K562 (cell line): ENCODE results near the gene VPS9D1. TPM values are rescaled to one million over a fixed set of nuclear protein-coding genes. Genes with fewer than 3 reads are reported as not detected.

ENCODE experiments used
- ADNP ChIP-seq: fragments of 200-800 bp; sonication (Bioruptor generic); IDR thresholded peaks from 2 replicates; pipeline ENCODE4 v1.6.1; 2016; ENCODE audit warnings: missing genetic modification characterization, missing compliant biosample characterization
- CHD1 ChIP-seq: fragments of 200-600 bp; sonication (generic); IDR thresholded peaks from one replicate; pipeline ENCODE4 v1.6.1; 2012; ENCODE audit warnings: mild to moderate bottlenecking, moderate library complexity, low read length, inconsistent platforms
- CREB1 ChIP-seq, 2 experiments: sonication (generic) in 1 of 2; formaldehyde crosslinking in 1 of 2; IDR thresholded peaks; 2 replicates each; pipeline versions ENCODE4 v1.6.1 to v1.8.0; 2012 to 2022; ENCODE audit warnings: inconsistent platforms in 1 of 2, mild to moderate bottlenecking in 1 of 2, missing genetic modification reagents in 1 of 2, moderate library complexity in 1 of 2
- GTF2E2 ChIP-seq: fragments of 200-800 bp; sonication (Bioruptor generic); IDR thresholded peaks from 2 replicates; pipeline ENCODE4 v1.6.1; 2016; ENCODE audit warnings: missing genetic modification characterization, missing compliant biosample characterization
- KDM4B ChIP-seq, 2 experiments: fragments of 450-650 bp in 1 of 2; sonication (generic) in 1 of 2; IDR thresholded peaks; 2 replicates each; pipeline ENCODE4 v1.6.1; 2016 to 2017; ENCODE audit warnings: borderline replicate concordance in 2 of 2, antibody characterized with exemption in 1 of 2, low read depth in 1 of 2, mild to moderate bottlenecking in 1 of 2
- MBD2 ChIP-seq: sonication (generic); IDR thresholded peaks from 2 replicates; pipeline ENCODE4 v1.6.1; 2016; ENCODE audit warnings: low read depth, borderline replicate concordance
- NONO ChIP-seq, 2 experiments: fragments of 200-400 bp in 1 of 2; fragments of 450-650 bp in 1 of 2; formaldehyde crosslinking in 1 of 2; IDR thresholded peaks; 2 replicates each; pipeline ENCODE4 v1.6.1; 2017; ENCODE audit warnings: low read depth in 2 of 2, mild to moderate bottlenecking in 2 of 2, moderate library complexity in 2 of 2, low read length in 1 of 2
- PYGO2 ChIP-seq: fragments of 450-650 bp; IDR thresholded peaks from 2 replicates; pipeline ENCODE4 v1.6.1; 2016; ENCODE audit warnings: mild to moderate bottlenecking, missing genetic modification characterization, moderate library complexity, missing compliant biosample characterization
- RBBP5 ChIP-seq: fragments of 200-600 bp; sonication (generic); IDR thresholded peaks from 2 replicates; pipeline ENCODE4 v1.6.1; 2012; ENCODE audit warnings: borderline replicate concordance, mild to moderate bottlenecking, low read length, control low read depth, inconsistent platforms; ENCODE audit not compliant: insufficient read depth, poor library complexity, severe bottlenecking
- SMARCC2 ChIP-seq: fragments of 450-650 bp; IDR thresholded peaks from 2 replicates; pipeline ENCODE4 v1.6.1; 2017; ENCODE audit warnings: antibody characterized with exemption, moderate library complexity, mild to moderate bottlenecking, low read depth
- SOX6 ChIP-seq: fragments of 450-650 bp; IDR thresholded peaks from 2 replicates; pipeline ENCODE4 v1.6.1; 2014; ENCODE audit warnings: mild to moderate bottlenecking
- polyA plus RNA-seq, 8 experiments: library from polyadenylated mRNA; depleted of rRNA in 4 of 8; stranded (reverse) in 5 of 8; unstranded in 3 of 8; fragments of >200 nt; fragmentation: Nextera tagmentation in 2 of 8; fragmentation: Illumina TruSeq in 1 of 8; extraction: Ambion mirVana in 2 of 8; extraction: Trizol in 1 of 8; gene quantifications; 2 replicates each; pipeline versions ENCODE4 v1.2.1 to v1.2.3, GENCODE V29; 2011 to 2014; ENCODE audit warnings: inconsistent platforms in 1 of 8, missing spikeins in 1 of 8
- total RNA-seq, 7 experiments: library from RNA; depleted of rRNA in 6 of 7; stranded (reverse); fragments of >200 nt in 6 of 7; fragmentation: Illumina TruSeq in 2 of 7; extraction: Trizol in 2 of 7; gene quantifications; 2 replicates each; pipeline versions ENCODE4 v1.2.1 to v1.2.3, GENCODE V29; 2011 to 2021; ENCODE audit warnings: low replicate concordance in 1 of 7
- TF ChIP-seq, protein P1 (sequence below), 2 experiments: IDR thresholded peaks; 2 replicates each; pipeline ENCODE4 v1.6.1; 2012; ENCODE audit warnings: improper control_type of control experiment in 2 of 2, low read depth in 2 of 2, low read length in 2 of 2, borderline replicate concordance in 1 of 2
- TF ChIP-seq, protein P2 (sequence below): fragments of 250-450 bp; sonication (Bioruptor Pico); IDR thresholded peaks from 2 replicates; pipeline ENCODE4 v1.4.0; 2020
- TF ChIP-seq, protein P3 (sequence below): fragments of 450-650 bp; formaldehyde crosslinking; IDR thresholded peaks from 2 replicates; pipeline ENCODE4 v1.4.0; 2020; ENCODE audit warnings: mild to moderate bottlenecking

VPS9D1 gene
- total and polyA plus RNA-seq, 9 of the 15 experiments (the other 6 are each of a cell fraction or from before 2014, with no cell fraction given), result 0.33 to 3.1 (median 1.1) TPM

DNA sequence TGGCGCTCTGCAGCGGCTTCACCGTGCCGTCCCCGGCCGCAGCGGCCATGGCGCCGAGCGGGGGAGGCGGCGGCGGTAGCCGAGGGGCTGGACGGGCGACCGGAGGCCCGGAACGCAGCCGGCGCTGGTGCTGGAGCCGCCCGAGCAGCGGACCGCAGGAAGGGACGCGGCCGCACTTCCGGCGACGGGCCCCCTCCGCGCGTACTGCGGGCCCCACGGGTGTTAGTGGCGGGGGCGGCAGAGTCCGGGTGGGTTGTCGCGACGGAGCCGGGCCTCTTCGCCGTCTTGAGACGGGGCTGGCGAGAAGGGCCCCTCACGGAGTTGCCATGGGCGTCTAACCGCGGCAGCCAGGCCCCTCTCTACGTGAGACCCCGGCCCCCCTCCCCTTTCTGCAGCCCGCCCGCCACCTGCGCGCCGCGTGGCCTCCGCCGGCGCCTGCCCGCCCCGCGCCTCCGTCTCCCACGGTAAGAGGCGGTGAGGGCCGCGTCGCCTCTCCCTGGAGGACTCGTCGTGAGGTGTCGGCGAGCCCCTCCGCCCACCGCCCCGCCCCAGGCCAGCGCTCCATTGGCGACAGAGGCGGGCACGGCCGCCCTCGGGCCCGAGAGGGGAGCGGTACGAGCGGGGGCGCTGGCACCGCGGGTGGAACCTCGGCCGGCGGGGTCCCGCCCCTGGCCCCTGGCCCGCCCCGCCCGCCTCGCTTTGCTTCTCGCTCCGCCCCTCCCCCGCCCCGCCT is at the start of gene VPS9D1, which contains the start of gene ZNF276 (continued):
- TF ChIP-seq SMARCC2, result no peak
- peak in 1 of 2 experiments; percentile 97; a peak in 1 of 4 replicates for TF ChIP-seq KDM4B (IDR thresholded peaks at IDR 0.05; ENCODE audit: borderline replicate concordance in 2 of 2, low read depth in 1 of 2)
- TF ChIP-seq, protein P1, sequence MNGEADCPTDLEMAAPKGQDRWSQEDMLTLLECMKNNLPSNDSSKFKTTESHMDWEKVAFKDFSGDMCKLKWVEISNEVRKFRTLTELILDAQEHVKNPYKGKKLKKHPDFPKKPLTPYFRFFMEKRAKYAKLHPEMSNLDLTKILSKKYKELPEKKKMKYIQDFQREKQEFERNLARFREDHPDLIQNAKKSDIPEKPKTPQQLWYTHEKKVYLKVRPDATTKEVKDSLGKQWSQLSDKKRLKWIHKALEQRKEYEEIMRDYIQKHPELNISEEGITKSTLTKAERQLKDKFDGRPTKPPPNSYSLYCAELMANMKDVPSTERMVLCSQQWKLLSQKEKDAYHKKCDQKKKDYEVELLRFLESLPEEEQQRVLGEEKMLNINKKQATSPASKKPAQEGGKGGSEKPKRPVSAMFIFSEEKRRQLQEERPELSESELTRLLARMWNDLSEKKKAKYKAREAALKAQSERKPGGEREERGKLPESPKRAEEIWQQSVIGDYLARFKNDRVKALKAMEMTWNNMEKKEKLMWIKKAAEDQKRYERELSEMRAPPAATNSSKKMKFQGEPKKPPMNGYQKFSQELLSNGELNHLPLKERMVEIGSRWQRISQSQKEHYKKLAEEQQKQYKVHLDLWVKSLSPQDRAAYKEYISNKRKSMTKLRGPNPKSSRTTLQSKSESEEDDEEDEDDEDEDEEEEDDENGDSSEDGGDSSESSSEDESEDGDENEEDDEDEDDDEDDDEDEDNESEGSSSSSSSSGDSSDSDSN (IDR thresholded peaks at IDR 0.05; ENCODE audit: borderline replicate concordance in 1 of 2, low read depth in 2 of 2, low read length in 2 of 2), result peak; percentile 65 to 79; a peak in 2 of 4 replicates
- peak; percentile 50 to 88 for TF ChIP-seq NONO (IDR thresholded peaks at IDR 0.05; ENCODE audit: low read depth in 2 of 2, low read length in 1 of 2)
- TF ChIP-seq CREB1 (IDR thresholded peaks at IDR 0.05), result peak; percentile 48; the same call in 1 of the 2 replicates
- peak; percentile 67 for TF ChIP-seq CREB1 (CRISPR knock-in tag; IDR thresholded peaks at IDR 0.05)
- no peak for TF ChIP-seq PYGO2 (tag)
- peak; percentile 96 for TF ChIP-seq RBBP5
- TF ChIP-seq SOX6, result peak; percentile 46; the same call in 1 of the 2 replicates
- no peak for TF ChIP-seq ADNP (tag)
- TF ChIP-seq, protein P2, sequence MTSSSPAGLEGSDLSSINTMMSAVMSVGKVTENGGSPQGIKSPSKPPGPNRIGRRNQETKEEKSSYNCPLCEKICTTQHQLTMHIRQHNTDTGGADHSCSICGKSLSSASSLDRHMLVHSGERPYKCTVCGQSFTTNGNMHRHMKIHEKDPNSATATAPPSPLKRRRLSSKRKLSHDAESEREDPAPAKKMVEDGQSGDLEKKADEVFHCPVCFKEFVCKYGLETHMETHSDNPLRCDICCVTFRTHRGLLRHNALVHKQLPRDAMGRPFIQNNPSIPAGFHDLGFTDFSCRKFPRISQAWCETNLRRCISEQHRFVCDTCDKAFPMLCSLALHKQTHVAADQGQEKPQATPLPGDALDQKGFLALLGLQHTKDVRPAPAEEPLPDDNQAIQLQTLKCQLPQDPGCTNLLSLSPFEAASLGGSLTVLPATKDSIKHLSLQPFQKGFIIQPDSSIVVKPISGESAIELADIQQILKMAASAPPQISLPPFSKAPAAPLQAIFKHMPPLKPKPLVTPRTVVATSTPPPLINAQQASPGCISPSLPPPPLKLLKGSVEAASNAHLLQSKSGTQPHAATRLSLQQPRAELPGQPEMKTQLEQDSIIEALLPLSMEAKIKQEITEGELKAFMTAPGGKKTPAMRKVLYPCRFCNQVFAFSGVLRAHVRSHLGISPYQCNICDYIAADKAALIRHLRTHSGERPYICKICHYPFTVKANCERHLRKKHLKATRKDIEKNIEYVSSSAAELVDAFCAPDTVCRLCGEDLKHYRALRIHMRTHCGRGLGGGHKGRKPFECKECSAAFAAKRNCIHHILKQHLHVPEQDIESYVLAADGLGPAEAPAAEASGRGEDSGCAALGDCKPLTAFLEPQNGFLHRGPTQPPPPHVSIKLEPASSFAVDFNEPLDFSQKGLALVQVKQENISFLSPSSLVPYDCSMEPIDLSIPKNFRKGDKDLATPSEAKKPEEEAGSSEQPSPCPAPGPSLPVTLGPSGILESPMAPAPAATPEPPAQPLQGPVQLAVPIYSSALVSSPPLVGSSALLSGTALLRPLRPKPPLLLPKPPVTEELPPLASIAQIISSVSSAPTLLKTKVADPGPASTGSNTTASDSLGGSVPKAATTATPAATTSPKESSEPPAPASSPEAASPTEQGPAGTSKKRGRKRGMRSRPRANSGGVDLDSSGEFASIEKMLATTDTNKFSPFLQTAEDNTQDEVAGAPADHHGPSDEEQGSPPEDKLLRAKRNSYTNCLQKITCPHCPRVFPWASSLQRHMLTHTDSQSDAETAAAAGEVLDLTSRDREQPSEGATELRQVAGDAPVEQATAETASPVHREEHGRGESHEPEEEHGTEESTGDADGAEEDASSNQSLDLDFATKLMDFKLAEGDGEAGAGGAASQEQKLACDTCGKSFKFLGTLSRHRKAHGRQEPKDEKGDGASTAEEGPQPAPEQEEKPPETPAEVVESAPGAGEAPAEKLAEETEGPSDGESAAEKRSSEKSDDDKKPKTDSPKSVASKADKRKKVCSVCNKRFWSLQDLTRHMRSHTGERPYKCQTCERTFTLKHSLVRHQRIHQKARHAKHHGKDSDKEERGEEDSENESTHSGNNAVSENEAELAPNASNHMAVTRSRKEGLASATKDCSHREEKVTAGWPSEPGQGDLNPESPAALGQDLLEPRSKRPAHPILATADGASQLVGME (CRISPR knock-in tag), result 0 out of 2 replicates have a peak, but pooled peaks have one; percentile 17
- no peak; the same call in 1 of the 2 replicates for TF ChIP-seq MBD2
- TF ChIP-seq CHD1, result peak; percentile 5
- TF ChIP-seq, protein P3, sequence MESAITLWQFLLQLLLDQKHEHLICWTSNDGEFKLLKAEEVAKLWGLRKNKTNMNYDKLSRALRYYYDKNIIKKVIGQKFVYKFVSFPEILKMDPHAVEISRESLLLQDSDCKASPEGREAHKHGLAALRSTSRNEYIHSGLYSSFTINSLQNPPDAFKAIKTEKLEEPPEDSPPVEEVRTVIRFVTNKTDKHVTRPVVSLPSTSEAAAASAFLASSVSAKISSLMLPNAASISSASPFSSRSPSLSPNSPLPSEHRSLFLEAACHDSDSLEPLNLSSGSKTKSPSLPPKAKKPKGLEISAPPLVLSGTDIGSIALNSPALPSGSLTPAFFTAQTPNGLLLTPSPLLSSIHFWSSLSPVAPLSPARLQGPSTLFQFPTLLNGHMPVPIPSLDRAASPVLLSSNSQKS, result no peak
- TF ChIP-seq GTF2E2 (tag), result peak; percentile 76
